Non-pigmented ciliary epithelial cell (primary cell): Measurements from ENCODE around the gene TXLNB.

Source experiments
- DNase-seq: peaks from one replicate; pipeline ENCODE4 v3.0.0-alpha.2; 2010; ENCODE audit warnings: low read depth

The TXLNB gene

DNA sequence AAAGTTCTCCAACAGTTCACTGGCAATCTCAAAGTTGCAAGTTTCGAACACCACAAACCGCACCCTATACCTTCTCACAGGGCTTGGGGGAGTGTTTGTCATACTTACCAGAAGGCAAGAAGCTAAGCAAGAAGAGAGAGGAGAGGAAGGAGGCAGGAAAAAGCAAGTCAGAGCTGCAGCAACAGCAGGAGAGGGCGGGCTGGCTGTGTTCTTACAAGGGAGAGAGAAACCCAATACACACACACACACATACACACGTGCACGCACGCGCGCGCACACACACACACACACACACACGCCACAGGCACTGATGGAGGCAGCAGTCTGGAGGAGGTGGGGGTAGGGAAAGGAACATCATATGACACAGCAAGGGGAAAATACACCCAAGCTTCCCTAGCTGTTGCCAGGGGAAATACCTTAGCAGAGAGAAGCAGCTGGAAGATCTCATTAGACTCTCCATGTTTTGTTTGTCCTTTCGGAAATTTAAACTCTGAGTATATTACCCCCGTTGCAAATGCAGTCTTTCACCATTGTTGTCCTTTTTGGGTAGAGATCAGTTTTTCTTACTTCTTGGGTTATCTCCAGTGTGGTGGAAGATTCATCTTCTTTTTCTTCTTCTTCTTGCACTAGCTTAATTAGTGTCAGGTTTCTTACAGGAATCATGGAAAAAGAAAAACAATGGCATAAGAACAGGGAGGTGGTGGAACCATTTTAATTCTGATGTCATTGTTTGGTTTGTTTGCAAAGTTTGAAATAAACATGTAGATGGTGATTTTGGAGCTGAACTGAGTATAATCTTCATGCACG, at the start of gene TXLNB:
Gene TXLNB (minus strand): TSS at position 186 of the 807 bp plus-strand sequence. CDS start 3,099 bp downstream, outside the sequence.
- no peak for DNase-seq

DNA sequence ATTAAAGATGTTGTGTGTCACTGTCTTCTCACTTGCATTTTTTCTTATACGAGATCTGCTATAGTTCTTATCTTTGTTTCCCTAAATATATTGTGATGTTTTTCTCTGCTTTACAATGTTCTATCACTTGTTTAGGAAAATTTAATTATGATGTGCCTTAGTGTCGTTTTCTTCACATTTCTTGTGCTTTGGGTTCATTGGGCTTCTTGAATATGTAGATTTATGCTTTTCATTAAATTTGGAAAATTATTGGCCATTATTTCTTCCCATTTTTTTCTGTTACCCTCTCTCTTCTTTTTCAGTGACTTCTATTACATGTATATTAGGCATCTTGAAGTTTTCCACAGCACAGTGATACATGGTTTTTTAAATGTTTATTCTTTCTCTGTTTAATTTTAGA, 49.3 kb upstream of the TXLNB start:
- no peak for DNase-seq

DNA sequence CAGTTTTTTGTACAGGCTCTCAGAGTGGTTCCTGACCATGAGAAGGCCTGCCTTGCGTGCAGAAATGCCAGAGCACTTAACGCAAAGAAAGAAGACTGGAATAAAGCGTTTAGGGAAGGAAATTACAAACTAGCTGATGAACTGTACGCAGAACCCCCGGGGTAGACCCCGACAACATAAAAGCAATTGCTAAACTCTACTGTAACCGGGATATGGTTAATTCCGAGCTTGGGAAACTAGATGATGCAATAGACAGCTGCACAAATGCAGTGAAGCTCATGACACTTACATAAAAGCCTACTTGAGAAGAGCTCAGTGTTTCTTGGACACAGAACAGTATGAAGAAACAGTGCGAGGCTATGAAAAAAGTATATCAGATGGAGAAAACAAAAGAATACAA, 47.0 kb upstream of the TXLNB start:
- no peak for DNase-seq

DNA sequence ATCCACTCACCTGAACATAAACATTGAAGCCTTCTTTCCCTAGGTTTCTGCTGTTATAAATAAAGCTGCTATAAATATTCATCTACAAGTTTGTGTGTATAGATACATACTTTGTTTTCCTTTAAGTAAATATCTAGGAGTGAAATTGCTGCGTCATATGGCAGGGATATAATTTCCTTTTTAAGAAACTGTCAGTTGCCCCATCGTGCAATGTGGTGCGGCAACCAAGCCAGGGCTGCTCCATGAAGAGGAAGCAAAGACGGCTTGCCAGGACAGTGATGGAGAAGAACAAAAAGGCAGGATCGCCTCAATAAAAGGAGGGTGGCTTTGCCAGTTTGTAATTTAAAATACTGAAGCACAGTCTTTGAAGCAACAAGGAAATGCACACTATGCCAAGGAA, 46.0 kb upstream of the TXLNB start:
- DNase-seq: no peak

DNA sequence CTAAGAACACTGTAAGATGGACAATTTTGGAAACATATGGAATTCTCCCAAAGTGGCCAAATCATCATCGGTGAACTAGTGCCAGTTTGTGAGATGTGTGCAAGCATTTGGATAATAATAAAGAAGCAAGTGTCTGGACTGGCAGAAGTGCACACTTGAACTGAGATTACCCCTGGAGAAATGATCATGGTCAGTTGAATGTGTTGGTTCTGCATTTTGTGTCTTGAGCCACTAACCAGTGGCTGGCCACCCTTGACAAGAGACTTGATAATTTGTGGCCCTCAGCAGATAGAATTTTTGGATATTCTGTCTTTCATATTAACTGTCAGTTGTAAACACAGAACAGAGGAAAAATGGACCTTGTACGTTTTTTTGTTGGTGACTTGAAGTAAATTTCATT, 45.2 kb upstream of the TXLNB start:
- DNase-seq: no peak

DNA sequence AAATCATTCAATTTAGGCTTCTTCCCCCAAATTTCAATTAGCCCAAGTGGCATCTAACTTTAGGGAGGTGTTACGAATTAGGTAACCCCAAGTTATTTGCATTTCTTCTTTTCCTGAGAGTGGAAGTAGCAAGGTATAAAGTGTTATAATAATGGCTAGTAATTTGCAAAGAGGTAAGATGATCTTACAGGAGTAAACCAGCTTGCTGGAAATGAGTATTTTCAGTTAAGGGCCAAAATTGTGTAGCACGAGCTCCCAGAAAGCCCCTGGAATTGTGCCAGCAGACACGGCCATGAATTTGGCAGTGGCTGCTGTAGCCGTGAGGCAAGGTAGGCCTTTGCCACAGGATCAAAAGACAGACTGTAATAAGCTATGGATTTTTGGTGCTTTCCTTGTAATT, 44.7 kb upstream of the TXLNB start:
- DNase-seq: no peak

DNA sequence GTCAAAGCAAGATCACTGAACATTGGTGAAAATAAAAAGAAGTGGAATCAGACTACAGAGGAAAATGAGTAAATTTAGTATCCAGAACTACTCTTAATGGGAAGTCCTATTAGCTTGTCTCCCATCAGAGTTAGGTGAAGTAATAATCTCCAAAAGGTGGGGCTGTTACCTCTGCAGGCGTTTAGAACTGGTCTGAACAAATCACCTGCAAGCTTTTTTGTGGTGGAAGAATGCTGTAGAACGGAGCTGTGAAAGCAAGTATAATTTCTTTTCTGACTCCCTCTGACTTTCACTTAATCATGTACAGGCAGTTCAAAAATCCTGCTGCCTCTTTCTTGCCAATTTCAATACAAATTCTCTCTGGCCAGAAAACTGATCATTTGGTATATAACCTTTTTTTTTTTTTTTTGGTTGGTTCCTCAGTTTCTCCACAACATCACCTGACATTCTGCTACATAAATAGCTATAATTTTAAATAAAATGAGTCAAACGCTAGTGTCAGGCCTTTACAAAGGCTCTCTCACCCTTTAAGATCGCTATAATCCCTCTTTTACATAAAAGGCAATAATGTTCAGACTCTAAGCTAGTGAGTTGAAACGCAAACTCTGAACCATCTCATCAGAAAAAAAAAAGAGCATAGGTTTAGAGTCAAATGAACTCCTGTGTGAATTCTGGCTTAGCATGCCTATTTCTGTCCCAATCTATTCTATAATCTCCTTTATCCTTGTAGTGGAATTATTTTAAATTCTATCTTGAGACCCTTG, 43.8 kb upstream of the TXLNB start:
- DNase-seq: no peak

DNA sequence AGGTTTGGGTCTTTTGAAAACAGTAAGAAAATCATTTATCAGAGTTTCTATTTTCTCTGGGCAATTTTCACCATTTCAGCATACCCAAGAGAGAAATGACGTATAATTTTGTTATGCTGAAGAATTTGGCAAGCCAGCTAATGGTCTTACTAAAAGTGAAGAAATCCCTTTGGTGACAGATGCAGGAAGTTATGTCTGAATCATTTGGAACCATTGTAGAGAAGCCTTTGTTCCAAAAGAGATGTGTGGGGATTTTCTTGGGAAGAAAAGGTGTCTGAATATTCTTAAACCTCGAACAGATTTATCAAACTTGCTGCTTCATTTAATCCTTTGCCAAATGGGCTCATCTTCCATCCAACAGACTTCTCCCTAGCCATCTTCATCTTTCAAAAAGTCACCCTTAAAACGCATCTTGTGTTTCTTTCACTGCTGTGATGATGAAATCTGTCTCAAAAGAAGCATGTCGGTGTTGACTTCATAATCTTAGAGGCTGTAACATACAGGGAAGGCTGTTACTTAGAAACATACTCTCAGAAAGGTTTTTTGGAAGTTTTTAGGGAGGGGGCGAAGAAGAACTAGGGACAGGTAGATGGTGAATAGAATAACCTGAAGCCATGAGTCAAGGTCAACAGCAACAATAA, 43.1 kb upstream of the TXLNB start:
- peak; percentile 73 for DNase-seq

DNA sequence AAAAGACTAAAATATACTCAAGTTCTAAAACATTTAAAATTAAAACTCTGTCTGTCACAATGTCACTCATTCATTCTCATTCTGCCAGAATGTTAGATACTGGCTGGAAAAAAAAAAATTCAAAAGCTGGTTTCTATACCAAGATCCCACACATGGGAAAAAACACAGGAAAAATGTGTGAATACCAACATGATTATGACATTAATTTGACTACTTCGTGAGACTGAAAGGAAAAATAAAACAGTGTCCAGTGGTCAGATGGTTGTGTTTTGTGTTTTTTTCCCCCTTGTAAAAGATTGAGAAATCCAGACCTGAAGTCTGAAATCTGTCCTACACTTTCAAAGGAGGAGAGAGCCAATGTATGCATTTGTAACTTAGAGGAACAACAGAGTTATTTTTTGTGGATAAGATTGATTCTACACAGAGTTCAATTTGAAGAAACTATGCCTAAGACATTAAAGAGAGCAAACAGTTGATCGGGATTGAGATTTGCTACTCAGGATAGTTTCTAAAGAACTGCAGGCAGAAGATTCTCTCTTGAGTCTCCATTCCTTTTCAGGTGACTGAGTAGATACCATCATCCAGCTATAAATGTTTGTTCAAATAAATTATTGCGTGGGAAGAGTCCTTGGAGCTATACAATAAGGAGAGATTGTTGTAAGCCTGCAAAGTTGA, 39.2 kb upstream of the TXLNB start:
- no peak for DNase-seq

DNA sequence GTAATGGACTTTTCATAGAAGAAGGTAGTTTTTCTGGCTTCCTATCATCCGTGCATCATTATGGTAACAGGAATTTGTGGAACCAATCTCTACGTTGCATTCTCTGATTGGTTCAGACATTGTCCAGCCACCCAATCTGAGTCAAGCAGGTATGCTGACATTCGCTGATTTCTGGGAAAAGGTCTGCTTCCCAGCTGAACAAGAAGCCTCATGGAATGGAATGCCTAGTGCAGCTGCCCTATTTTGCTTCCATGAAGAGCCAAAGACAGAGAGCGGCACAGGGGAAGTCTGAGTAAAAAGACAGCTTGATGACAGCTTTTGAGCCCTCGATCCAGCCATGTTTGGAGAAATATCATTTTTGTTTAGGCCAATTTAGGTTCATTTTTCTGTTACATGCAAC, 38.5 kb upstream of the TXLNB start:
- no peak for DNase-seq

DNA sequence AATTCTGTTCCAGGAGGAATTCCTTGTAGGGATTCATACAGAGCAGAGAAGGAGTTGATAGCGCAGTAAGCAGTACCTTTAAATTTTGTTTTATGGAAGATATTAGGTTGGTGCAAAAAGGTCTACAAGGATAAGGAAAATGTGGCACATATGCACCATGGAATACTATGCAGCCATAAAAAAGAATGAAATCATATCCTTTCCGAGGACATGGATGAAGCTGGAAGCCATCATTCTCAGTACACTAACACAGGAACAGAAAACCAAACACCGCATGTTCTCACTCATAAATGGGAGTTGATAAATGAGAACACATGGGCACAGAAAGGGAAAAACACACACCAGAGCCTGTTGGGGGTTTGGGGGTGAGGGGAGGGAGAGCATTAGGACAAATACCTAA, 37.4 kb upstream of the TXLNB start:
- DNase-seq: no peak

DNA sequence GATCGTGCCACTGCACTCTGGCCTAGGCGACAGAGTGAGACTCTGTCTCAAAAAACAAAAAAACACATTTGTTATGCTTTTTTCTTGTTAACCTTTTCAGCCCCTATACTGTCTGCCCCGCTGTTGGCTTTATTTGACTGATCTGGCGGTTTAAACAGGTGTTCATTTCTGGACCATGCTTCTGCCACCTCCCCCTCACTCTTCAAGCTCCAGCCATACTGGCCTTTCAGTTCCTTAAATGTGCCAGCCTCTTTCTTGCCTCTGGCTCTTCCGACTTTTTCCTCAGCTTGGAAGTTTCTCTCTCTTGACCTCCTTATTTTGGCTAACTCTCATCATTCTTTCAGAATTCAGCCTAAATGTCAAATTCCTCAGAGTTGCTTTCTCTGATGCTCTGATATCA, 35.2 kb upstream of the TXLNB start:
- no peak for DNase-seq

DNA sequence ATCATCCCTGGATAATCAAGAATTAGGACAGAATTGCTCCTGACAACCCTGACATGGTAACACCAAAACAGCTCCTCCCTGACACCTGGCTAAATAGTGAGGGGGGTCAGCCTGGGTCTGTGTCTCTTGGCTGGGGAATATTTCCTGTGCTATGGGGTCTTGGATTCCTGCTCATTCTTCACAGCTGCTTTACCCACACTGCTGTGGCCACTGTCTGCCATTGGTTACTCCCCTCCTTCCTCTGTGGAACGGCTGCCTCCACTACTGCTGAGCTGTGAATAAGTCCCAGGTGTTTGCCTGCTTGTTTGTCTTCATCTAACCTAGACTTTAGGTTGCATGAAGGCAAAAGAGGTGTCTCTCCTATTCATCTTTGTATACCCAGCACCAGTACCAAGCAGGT, 33.9 kb upstream of the TXLNB start:
- DNase-seq: no peak

DNA sequence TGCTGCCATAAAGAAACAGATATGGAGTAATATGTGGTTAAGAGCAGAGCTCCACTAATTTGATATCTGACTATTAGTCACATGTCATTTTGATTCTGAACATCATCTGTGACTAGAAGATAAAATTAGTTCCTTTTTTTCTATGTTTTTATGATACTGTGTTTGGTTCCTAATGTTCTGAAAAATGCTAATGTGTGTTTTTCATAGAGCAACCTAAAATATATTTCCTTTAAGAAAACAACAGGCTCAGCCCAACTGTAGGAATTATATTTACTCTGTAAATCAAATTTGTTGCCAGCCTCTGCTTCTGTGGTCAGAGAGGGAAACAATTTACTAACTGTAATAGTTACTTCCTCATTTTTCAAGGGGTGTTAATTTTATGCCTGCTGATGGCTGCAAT, 33.3 kb upstream of the TXLNB start:
- no peak for DNase-seq

DNA sequence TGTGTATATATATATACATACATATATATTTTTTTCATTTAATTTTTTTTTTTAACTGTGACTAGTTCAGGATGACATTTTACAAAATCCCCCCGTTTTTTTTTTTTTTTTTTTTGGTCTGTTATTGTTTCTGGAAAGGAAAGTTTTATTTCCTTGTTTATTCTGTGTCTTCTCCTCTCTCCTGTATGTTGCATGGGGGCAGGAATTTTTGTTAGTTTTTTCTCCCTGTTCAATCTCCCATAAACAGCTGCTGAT, 32.4 kb upstream of the TXLNB start:
- DNase-seq: no peak

DNA sequence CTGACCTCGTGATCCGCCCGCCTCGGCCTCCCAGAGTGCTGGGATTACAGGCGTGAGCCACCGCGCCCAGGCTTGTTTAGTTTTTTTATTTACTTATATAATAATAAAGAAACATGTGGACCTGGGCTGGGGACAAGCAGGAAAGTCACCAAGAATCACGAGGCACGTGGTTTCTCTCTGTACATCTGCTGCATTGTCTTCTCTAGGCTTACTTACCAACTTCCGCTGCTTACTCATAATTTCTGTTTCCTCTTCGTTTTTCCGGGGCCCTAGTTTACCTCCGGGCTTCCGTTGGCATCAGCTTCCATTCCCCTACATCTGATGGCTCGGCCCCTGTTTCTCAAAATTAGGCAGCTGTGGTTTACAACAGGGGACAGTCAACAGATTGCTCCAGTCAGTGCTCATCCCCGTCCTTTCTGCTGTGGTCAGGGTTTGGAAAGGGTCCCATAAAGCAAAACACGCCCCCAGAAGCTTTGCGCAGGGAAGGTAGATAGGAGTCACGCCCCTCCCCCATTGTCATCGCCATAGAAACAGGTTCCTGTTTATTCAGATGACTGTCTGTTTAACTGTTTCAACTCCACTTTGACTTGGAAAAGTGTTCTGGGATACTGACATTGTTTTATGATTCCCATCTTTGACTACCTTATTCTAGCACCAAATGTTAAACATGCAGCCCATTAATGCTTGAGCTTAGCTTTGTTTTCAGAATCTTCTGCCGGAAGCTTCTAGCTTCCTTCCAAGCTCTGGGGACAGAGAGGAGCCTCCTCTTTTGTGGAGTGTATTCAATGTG, 31.9 kb upstream of the TXLNB start:
- peak; percentile 40 for DNase-seq

DNA sequence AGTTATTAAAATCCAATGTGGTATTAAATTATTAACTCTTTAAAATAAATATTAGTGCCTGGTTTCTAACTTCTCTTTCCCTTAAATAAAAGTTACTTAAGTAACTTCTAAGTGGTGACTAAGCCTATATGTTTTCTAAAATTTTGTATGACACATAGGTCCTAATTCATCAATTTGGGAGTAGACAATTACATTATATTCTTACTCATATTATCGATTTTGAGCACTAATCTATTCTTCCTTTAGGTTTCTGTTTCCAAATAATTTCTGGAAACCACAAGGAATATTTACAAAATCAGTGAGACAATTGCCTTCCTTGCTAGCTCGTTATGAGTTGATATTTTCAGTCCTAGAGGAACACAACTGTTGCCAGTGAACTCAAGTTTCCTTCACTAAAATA, 28.3 kb upstream of the TXLNB start:
- DNase-seq: no peak

DNA sequence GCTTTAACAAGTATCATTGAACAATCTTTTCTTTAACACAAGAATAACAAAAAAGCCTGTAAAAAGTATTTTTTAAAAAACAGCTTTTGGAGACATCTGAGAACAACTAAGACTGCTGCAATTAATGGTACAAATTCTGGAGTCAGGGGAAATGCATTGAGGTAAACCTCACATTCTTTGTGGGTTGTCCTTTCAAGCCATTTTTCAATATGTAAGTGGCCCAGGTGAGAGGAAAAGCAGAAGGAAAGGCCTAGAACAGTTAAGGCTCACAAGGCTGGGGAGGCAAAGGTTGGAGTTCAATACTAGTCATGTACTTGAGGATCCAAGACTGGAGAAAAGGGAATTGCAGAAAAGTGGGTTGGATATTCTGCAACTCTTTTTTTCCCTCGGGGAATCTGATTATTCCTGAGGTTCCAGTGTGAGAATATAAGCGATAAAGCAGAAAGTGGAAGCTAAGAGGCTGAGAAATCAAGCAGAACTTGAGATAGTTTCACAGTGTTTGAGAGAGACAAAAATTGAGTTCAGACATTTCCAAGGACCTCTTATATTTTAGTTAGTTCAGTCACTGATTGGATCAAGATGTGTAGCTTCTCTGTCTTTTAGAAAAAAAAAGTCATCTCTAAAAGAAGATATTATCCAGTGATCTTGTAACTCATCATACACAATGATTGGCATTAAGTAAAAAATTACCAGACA, 25.0 kb upstream of the TXLNB start:
- DNase-seq: no peak

DNA sequence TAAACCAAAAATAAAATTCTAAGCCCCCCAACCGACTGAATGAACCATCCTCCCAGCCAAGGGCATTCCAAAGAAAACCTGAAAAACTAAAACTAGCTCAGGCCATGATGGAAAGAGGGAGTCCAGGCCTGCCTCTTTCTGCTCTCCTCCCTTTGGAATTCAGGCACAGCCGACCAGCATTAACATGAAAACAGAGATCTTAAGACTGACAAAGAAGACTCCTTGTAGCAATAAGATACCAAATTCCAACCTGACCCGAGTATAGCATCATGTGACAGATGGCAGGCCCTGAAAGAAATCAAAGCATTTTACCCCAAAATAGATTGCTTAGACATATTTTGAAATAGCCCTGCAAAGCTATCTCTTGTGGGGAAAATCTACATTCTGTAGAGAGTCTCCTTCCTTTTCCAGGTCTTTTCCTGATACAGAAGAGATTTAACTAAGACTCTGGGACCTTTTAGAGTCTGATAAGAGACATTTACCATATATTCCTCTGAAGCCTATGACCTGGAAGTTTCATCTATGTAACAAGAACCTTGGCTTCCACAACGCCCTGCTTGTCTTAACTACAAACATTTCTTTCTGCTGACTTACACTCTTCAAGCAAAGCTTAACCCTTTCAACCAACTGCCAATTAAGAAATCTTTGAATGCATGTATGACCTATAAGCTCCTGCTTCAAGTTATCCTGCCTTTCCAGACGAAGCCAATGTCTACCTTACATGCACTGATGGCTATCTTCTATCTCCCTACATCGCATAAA, 22.2 kb upstream of the TXLNB start:
- no peak for DNase-seq

DNA sequence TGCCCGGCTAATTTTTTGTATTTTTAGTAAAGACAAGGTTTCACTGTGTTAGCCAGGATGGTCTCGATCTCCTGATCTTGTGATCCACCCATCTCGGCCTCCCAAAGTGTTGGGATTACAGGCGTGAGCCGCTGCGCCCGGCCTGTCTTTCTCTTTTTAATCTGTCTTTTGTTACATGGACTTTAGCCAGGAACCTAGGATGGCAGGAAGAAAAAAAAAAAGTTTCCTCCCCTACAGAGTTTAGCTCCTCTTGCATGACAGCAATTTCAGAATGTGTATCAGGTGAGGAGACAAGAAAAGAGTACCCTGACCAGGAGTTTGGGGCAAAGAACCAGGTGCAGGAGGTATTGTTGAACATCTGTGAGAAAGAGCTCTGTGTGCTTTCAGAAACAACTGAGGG, 21.4 kb upstream of the TXLNB start:
- no peak for DNase-seq

DNA sequence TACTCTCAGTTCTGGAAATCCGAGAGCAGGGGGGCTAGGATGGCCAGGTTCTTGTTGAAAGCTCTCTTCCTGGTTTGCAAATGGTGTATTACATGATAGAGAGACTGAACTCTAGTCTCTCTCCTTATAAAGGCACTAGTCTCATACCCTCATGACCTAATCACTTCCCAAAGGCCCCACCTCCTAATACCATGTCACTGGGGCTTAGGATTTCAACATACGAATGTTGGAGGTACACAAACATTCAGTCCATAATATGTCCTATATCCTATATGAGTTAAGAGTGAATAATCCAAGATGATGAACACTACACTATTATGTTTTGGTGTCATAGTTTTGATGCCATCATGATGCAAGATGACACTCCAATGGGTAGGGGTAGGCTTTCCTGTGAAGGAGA, 20.0 kb upstream of the TXLNB start:
- no peak for DNase-seq
